Activated CD4-positive, alpha-beta T cell treated with anti-CD3 and anti-CD28 coated beads for 36 hours (primary cell): Measurements from ENCODE around the gene BAZ1B. TPM values are rescaled to one million over a fixed set of nuclear protein-coding genes. Genes with fewer than 3 reads are reported as not detected.
"Not testable (repeated sequence)": the region's sequence is repeated elsewhere in the genome, so short reads cannot be mapped to it uniquely, and the experiment has no call there.

Source experiments
- ATAC-seq: fragments of 200-7000 bp; cut with Tn5 transposase; one replicate; pipeline ENCODE4 v1.10.0; 2021; ENCODE audit warnings: mild to moderate bottlenecking, moderate library complexity
- CTCF ChIA-PET: fragments of 350-600 bp; sonication (Branson Sonifier 250); formaldehyde crosslinking; loops from one replicate; lab custom pipeline; 2021; ENCODE audit warnings: antibody characterized with exemption; lab: Charles Lee
- POLR2A ChIA-PET: fragments of 350-600 bp; sonication (Branson Sonifier 250); formaldehyde crosslinking; loops from one replicate; lab custom pipeline; 2021; ENCODE audit warnings: antibody characterized with exemption, inconsistent platforms; lab: Charles Lee
- DNase-seq: peaks from one replicate; pipeline ENCODE4 v3.0.0-alpha.2; 2020
- H3K27ac Mint-ChIP-seq: one replicate; pipeline ENCODE4 v1.8.0; 2021; ENCODE audit warnings: mixed read lengths
- H3K27me3 Mint-ChIP-seq: one replicate; pipeline ENCODE4 v1.8.0; 2021; ENCODE audit warnings: mixed read lengths
- H3K36me3 Mint-ChIP-seq: one replicate; pipeline ENCODE4 v1.8.0; 2021; ENCODE audit warnings: low read depth, mixed read lengths
- H3K4me1 Mint-ChIP-seq: one replicate; pipeline ENCODE4 v1.8.0; 2021; ENCODE audit warnings: mixed read lengths
- H3K4me3 Mint-ChIP-seq: one replicate; pipeline ENCODE4 v1.8.0; 2021; ENCODE audit warnings: mild to moderate bottlenecking, moderate library complexity, mixed read lengths
- H3K9me3 Mint-ChIP-seq: one replicate; pipeline ENCODE4 v1.8.0; 2021; ENCODE audit warnings: low read depth, mixed read lengths
- intact Hi-C, 2 experiments: fragments of 100-400 bp; cut with DNase I in 1 of 2; cut with micrococcal nuclease in 1 of 2; formaldehyde crosslinking; loops; one replicate each; pipeline versions ENCODE4 v1.14.2 to v1.15.1; 2022 to 2024; cut with DNase I, micrococcal nuclease
- total RNA-seq, 2 experiments: library from RNA; stranded (reverse); gene quantifications; one replicate each; pipeline ENCODE4 v1.2.3, GENCODE V29; 2021

BAZ1B gene
- total RNA-seq, 2 experiments from 2014 or later = 90.2 to 98.6 TPM

GRCh38 chr7:73504017-73504416, 18.1 kb downstream of the BAZ1B start:
- intact Hi-C loops = no loop called here
- CTCF ChIA-PET = interaction anchor here (1.0 to 1.5 kb wide), 3 partner anchors 16 to 57 kb away, joined by 3 to 5 read pairs (median 4); no protein-coding TSS in a partner anchor

GRCh38 chr7:73503229-73503628, 18.9 kb downstream of the BAZ1B start:
- POLR2A ChIA-PET = no interaction called here
- intact Hi-C loops = no loop called here
- H3K4me1 Mint-ChIP-seq = no peaks in the 10 kb centered on the region
- ATAC-seq (no peak), DNase-seq (no peak)
- H3K27me3 Mint-ChIP-seq = no peaks in the 10 kb centered on the region
- CTCF ChIA-PET = interaction anchor here (1.0 kb wide), 1 partner anchor 58 kb away, joined by 3 read pairs; no protein-coding TSS in a partner anchor
- H3K27ac Mint-ChIP-seq = no peak overlapping the region
- H3K36me3 Mint-ChIP-seq = peaks cover 55% of the 10 kb centered on the region
- no peak overlapping the region for H3K4me3 Mint-ChIP-seq
- no peaks in the 10 kb centered on the region for H3K9me3 Mint-ChIP-seq

More at GRCh38 chr7:73504017-73504416, 18.1 kb downstream of the BAZ1B start:
- POLR2A ChIA-PET = interaction anchor here (0.6 kb wide), 1 partner anchor 11 kb away, joined by 6 read pairs; no protein-coding TSS in a partner anchor
- peaks cover 55% of the 10 kb centered on the region for H3K36me3 Mint-ChIP-seq
- no peaks in the 10 kb centered on the region for H3K27me3 Mint-ChIP-seq
- no peak overlapping the region for H3K27ac Mint-ChIP-seq
- no peaks in the 10 kb centered on the region for H3K4me1 Mint-ChIP-seq
- H3K9me3 Mint-ChIP-seq = no peaks in the 10 kb centered on the region
- no peak overlapping the region for H3K4me3 Mint-ChIP-seq
- DNase-seq = no peak
- no peak for ATAC-seq

GRCh38 chr7:73496626-73497025, 25.5 kb downstream of the BAZ1B start:
- Mint-ChIP-seq H3K4me3 (no peak overlapping the region), H3K27ac (no peak overlapping the region), H3K9me3 (no peaks in the 10 kb centered on the region), H3K36me3 (peaks cover 71% of the 10 kb centered on the region), H3K27me3 (no peaks in the 10 kb centered on the region), H3K4me1 (no peaks in the 10 kb centered on the region)
- intact Hi-C loops = loop anchor here in 1 of 2 experiments (5.0 kb wide), 1 partner anchor 34 kb away; no protein-coding TSS in a partner anchor
- ChIA-PET POLR2A (no interaction called here), CTCF (no interaction called here)
- DNase-seq (no peak), ATAC-seq (no peak)

- POLR2A ChIA-PET = not testable (repeated sequence)
These were observed 26.6 kb downstream of the BAZ1B start for GRCh38 chr7:73495507-73495906.

GRCh38 chr7:73489976-73490375, 32.1 kb downstream of the BAZ1B start:
- intact Hi-C loops = no loop called here
- Mint-ChIP-seq H3K27ac (no peak overlapping the region), H3K27me3 (no peaks in the 10 kb centered on the region), H3K9me3 (no peaks in the 10 kb centered on the region), H3K4me3 (no peak overlapping the region), H3K36me3 (peaks cover 47% of the 10 kb centered on the region), H3K4me1 (peaks cover 3% of the 10 kb centered on the region)
- ChIA-PET POLR2A (interaction anchor here (0.6 kb wide), 1 partner anchor 32 kb away, joined by 8 read pairs; no protein-coding TSS in a partner anchor), CTCF (no interaction called here)
- no peak for ATAC-seq
- DNase-seq = no peak

More at GRCh38 chr7:73495507-73495906, 26.6 kb downstream of the BAZ1B start:
- H3K9me3 Mint-ChIP-seq, H3K27me3 Mint-ChIP-seq, H3K27ac Mint-ChIP-seq, CTCF ChIA-PET, H3K4me3 Mint-ChIP-seq, H3K4me1 Mint-ChIP-seq, DNase-seq, ATAC-seq: not testable (repeated sequence)
- intact Hi-C loops = loop anchor here in 1 of 2 experiments (5.0 kb wide), 1 partner anchor 33 kb away; no protein-coding TSS in a partner anchor
- peaks cover 65% of the 10 kb centered on the region for H3K36me3 Mint-ChIP-seq

- CTCF ChIA-PET = interaction anchor here (0.9 to 2.5 kb wide), 3 partner anchors 10 to 36 kb away, joined by 6 to 10 read pairs (median 8); no protein-coding TSS in a partner anchor
- Mint-ChIP-seq H3K4me3 (no peak overlapping the region), H3K4me1 (peaks cover 3% of the 10 kb centered on the region), H3K9me3 (no peaks in the 10 kb centered on the region), H3K27ac (no peak overlapping the region), H3K27me3 (no peaks in the 10 kb centered on the region), H3K36me3 (peaks cover 41% of the 10 kb centered on the region)
- DNase-seq = no peak
- POLR2A ChIA-PET = interaction anchor here (0.6 kb wide), 1 partner anchor 252 kb away, joined by 5 read pairs; no protein-coding TSS in a partner anchor
- intact Hi-C loops = no loop called here
- no peak for ATAC-seq
These were observed 34.6 kb downstream of the BAZ1B start for GRCh38 chr7:73487486-73487885.

GRCh38 chr7:73483171-73483570, 38.9 kb downstream of the BAZ1B start:
- ATAC-seq (no peak), DNase-seq (no peak)
- POLR2A ChIA-PET = no interaction called here
- CTCF ChIA-PET = no interaction called here
- intact Hi-C loops = no loop called here
- H3K27me3 Mint-ChIP-seq = no peaks in the 10 kb centered on the region
- peaks cover 6% of the 10 kb centered on the region for H3K4me1 Mint-ChIP-seq
- peaks cover 50% of the 10 kb centered on the region for H3K36me3 Mint-ChIP-seq
- no peak overlapping the region for H3K27ac Mint-ChIP-seq
- H3K9me3 Mint-ChIP-seq = no peaks in the 10 kb centered on the region
- H3K4me3 Mint-ChIP-seq = no peak overlapping the region

GRCh38 chr7:73482746-73483145, 39.3 kb downstream of the BAZ1B start:
- Mint-ChIP-seq H3K4me3 (no peak overlapping the region), H3K4me1 (peaks cover 8% of the 10 kb centered on the region), H3K27ac (no peak overlapping the region), H3K27me3 (no peaks in the 10 kb centered on the region), H3K9me3 (no peaks in the 10 kb centered on the region), H3K36me3 (peaks cover 51% of the 10 kb centered on the region)
- POLR2A ChIA-PET = no interaction called here
- intact Hi-C loops = no loop called here
- DNase-seq (no peak), ATAC-seq (no peak)
- CTCF ChIA-PET = no interaction called here

- POLR2A ChIA-PET, H3K27me3 Mint-ChIP-seq, CTCF ChIA-PET, H3K27ac Mint-ChIP-seq, DNase-seq, ATAC-seq, intact Hi-C loops, H3K4me3 Mint-ChIP-seq, H3K9me3 Mint-ChIP-seq: not testable (repeated sequence)
- Mint-ChIP-seq H3K36me3 (peaks cover 56% of the 10 kb centered on the region), H3K4me1 (peaks cover 11% of the 10 kb centered on the region)
These were observed 40.6 kb downstream of the BAZ1B start for GRCh38 chr7:73481521-73481920.

GRCh38 chr7:73478549-73478948, 43.5 kb downstream of the BAZ1B start:
- Mint-ChIP-seq H3K4me3 (no peak overlapping the region), H3K9me3 (no peaks in the 10 kb centered on the region), H3K4me1 (peaks cover 13% of the 10 kb centered on the region), H3K27ac (no peak overlapping the region), H3K27me3 (no peaks in the 10 kb centered on the region), H3K36me3 (peaks cover 51% of the 10 kb centered on the region)
- ChIA-PET CTCF (interaction anchor here (2.9 kb wide), 1 partner anchor 9 kb away, joined by 8 read pairs; no protein-coding TSS in a partner anchor), POLR2A (no interaction called here)
- no peak for DNase-seq
- ATAC-seq = no peak
- intact Hi-C loops = no loop called here

GRCh38 chr7:73477376-73477775, 44.7 kb downstream of the BAZ1B start:
- H3K27ac Mint-ChIP-seq = no peak overlapping the region
- POLR2A ChIA-PET = no interaction called here
- peaks cover 45% of the 10 kb centered on the region for H3K36me3 Mint-ChIP-seq

GRCh38 chr7:73470208-73470607, 51.9 kb downstream of the BAZ1B start:
- H3K27ac Mint-ChIP-seq = no peak overlapping the region
- ChIA-PET CTCF (interaction anchor here (0.7 to 1.0 kb wide), 3 partner anchors 19 to 241 kb away, joined by 3 read pairs; no protein-coding TSS in a partner anchor), POLR2A (no interaction called here)
- ATAC-seq (no peak), DNase-seq (no peak)
- no peaks in the 10 kb centered on the region for H3K9me3 Mint-ChIP-seq
- H3K4me3 Mint-ChIP-seq = no peak overlapping the region
- peaks cover 32% of the 10 kb centered on the region for H3K36me3 Mint-ChIP-seq
- peaks cover under 1% of the 10 kb centered on the region for H3K4me1 Mint-ChIP-seq
- intact Hi-C loops = no loop called here
- H3K27me3 Mint-ChIP-seq = no peaks in the 10 kb centered on the region

More at GRCh38 chr7:73477376-73477775, 44.7 kb downstream of the BAZ1B start:
- DNase-seq (no peak), ATAC-seq (no peak)
- Mint-ChIP-seq H3K4me3 (no peak overlapping the region), H3K4me1 (peaks cover 13% of the 10 kb centered on the region), H3K9me3 (no peaks in the 10 kb centered on the region), H3K27me3 (no peaks in the 10 kb centered on the region)
- CTCF ChIA-PET = interaction anchor here (1.0 to 2.9 kb wide), 5 partner anchors 10 to 48 kb away, joined by 3 to 12 read pairs (median 5); no protein-coding TSS in a partner anchor
- intact Hi-C loops = no loop called here
